Keratinocyte (primary cell): ENCODE data around the gene RAB11B. TPM values are rescaled to one million over a fixed set of nuclear protein-coding genes. Genes with fewer than 3 reads are reported as not detected.
"Not testable (repeated sequence)": the region's sequence is repeated elsewhere in the genome, so short reads cannot be mapped to it uniquely, and the experiment has no call there.

ENCODE experiments used
- DNase-seq: peaks from one replicate; pipeline ENCODE4 v3.0.0-alpha.2; 2011; ENCODE audit warnings: low read depth, missing footprints, low spot score
- FAIRE-seq: peaks from 2 replicates; lab custom pipeline; 2011; peaks lifted over from hg19 to GRCh38; lab: Jason Lieb, UNC
- H2AFZ ChIP-seq: 2 replicates; pipeline ENCODE4 v1.6.0; 2012; ENCODE audit warnings: low read length, control low read depth, inconsistent platforms; ENCODE audit not compliant: control insufficient read depth
- H3K27ac ChIP-seq: 2 replicates; pipeline ENCODE4 v1.5.1; 2011; ENCODE audit warnings: low read length; ENCODE audit not compliant: control insufficient read depth, insufficient read depth
- H3K27me3 ChIP-seq: 3 replicates; pipeline ENCODE4 v1.6.0; 2011; ENCODE audit warnings: low read length; ENCODE audit not compliant: control insufficient read depth, insufficient read depth; ENCODE audit errors: extremely low read depth
- H3K36me3 ChIP-seq, 2 experiments: 2 replicates in 1 of 2; 3 replicates in 1 of 2; pipeline ENCODE4 v1.5.1; 2011; ENCODE audit warnings: low read length in 2 of 2, mild to moderate bottlenecking in 1 of 2; ENCODE audit not compliant: control insufficient read depth in 2 of 2, insufficient read depth in 2 of 2; ENCODE audit errors: extremely low read depth in 1 of 2
- H3K4me1 ChIP-seq: 3 replicates; pipeline ENCODE4 v1.5.1; 2011; ENCODE audit warnings: low read length; ENCODE audit not compliant: control insufficient read depth, insufficient read depth; ENCODE audit errors: extremely low read depth
- H3K4me2 ChIP-seq: 3 replicates; pipeline ENCODE4 v1.6.0; 2011; ENCODE audit warnings: low read depth, low read length; ENCODE audit not compliant: control insufficient read depth, insufficient read depth; ENCODE audit errors: extremely low read depth
- H3K4me3 ChIP-seq, 3 experiments: fragments of 200-600 bp in 1 of 3; sonication (generic) in 1 of 3; 2 replicates in 2 of 3; 3 replicates in 1 of 3; pipeline ENCODE4 v1.5.1; 2011 to 2016; ENCODE audit warnings: low read length in 3 of 3, mild to moderate bottlenecking in 3 of 3, control low read depth in 2 of 3, inconsistent platforms in 1 of 3, low read depth in 1 of 3, mixed read lengths in 1 of 3, mixed run types in 1 of 3, moderate library complexity in 1 of 3; ENCODE audit not compliant: control insufficient read depth in 2 of 3, insufficient read depth in 2 of 3; ENCODE audit errors: extremely low read depth in 1 of 3
- H3K79me2 ChIP-seq: 2 replicates; pipeline ENCODE4 v1.6.0; 2012; ENCODE audit warnings: low read length; ENCODE audit not compliant: control insufficient read depth, insufficient read depth
- H3K9ac ChIP-seq: 3 replicates; pipeline ENCODE4 v1.6.0; 2011; ENCODE audit warnings: low read length; ENCODE audit not compliant: control insufficient read depth, insufficient read depth; ENCODE audit errors: extremely low read depth
- H3K9me1 ChIP-seq: 3 replicates; pipeline ENCODE4 v1.6.0; 2011; ENCODE audit warnings: low read length; ENCODE audit not compliant: control insufficient read depth, insufficient read depth; ENCODE audit errors: extremely low read depth
- H3K9me3 ChIP-seq: 2 replicates; pipeline ENCODE4 v1.5.1; 2012; ENCODE audit warnings: low read depth, low read length; ENCODE audit not compliant: control insufficient read depth
- H4K20me1 ChIP-seq: 3 replicates; pipeline ENCODE4 v1.6.0; 2011; ENCODE audit warnings: low read length; ENCODE audit not compliant: control insufficient read depth, insufficient read depth; ENCODE audit errors: extremely low read depth
- CTCF ChIP-seq, 3 experiments: IDR thresholded peaks in 1 of 3; conservative IDR thresholded peaks in 1 of 3; optimal IDR thresholded peaks in 1 of 3; 2 replicates in 2 of 3; 3 replicates in 1 of 3; pipeline versions ENCODE3 to v1.5.1; 2011; ENCODE audit warnings: low read length in 3 of 3, mild to moderate bottlenecking in 3 of 3, moderate library complexity in 2 of 3, control low read depth in 1 of 3, inconsistent platforms in 1 of 3; ENCODE audit not compliant: insufficient read depth in 2 of 3; ENCODE audit errors: extremely low read depth in 1 of 3
- EZH2 ChIP-seq: IDR thresholded peaks from one replicate; pipeline ENCODE4 v1.6.1; 2012; ENCODE audit warnings: inconsistent platforms, mild to moderate bottlenecking, low read length, moderate library complexity
- dilution Hi-C: fragments of 300-500 bp; cut with MboI; formaldehyde crosslinking; loops from one replicate; pipeline ENCODE4 v1.7.0; 2020; ENCODE audit warnings: low sequenced_read_pairs; ENCODE audit not compliant: extremely low pct_ligation_motif_present
- polyA plus RNA-seq, 5 experiments: library from polyadenylated mRNA; depleted of rRNA in 3 of 5; stranded (reverse) in 3 of 5; stranded (forward) in 1 of 5; unstranded in 1 of 5; fragments of >200 nt; gene quantifications; 1 replicate in 1 of 5; 2 replicates in 3 of 5; 3 replicates in 1 of 5; pipeline versions ENCODE4 v1.2.1 to v1.2.3, GENCODE V29; 2011 to 2012; ENCODE audit warnings: missing spikeins in 2 of 5, low read depth in 1 of 5, low replicate concordance in 1 of 5

Gene RAB11B
- polyA plus RNA-seq, 1 donor (not counting 4 experiments of a cell fraction or from before 2014, with no cell fraction given): 14.3 TPM

- Histone ChIP-seq H3K27me3 (peaks cover 8% of the 10 kb centered on the region), H2AFZ (no peak overlapping the region), H3K4me3 (peak overlapping the region in 1 of 3 experiments; percentile 29), H4K20me1 (no peaks in the 10 kb centered on the region), H3K9me1 (no peaks in the 10 kb centered on the region), H3K36me3 (no peaks in the 10 kb centered on the region), H3K4me1 (no peaks in the 10 kb centered on the region), H3K4me2 (peak overlapping the region; percentile 15), H3K9me3 (no peaks in the 10 kb centered on the region), H3K27ac (no peak overlapping the region), H3K79me2 (no peaks in the 10 kb centered on the region), H3K9ac (no peak overlapping the region)
- dilution Hi-C loops: no loop called here
- FAIRE-seq (no peak), DNase-seq (no peak)
- TF ChIP-seq CTCF (optimal IDR thresholded peaks at IDR 0.05 in 1 of 3, IDR thresholded peaks at IDR 0.05 in 1 of 3, conservative IDR thresholded peaks at IDR 0.05 in 1 of 3; ENCODE audit: extremely low read depth in 1 of 3, insufficient read depth in 2 of 3, low read length in 3 of 3) (no peak), EZH2 (no peak)
Observed at GRCh38 chr19:8343483-8343844, 46.7 kb upstream of the RAB11B start.

- H3K36me3 ChIP-seq, H3K4me3 ChIP-seq, H3K4me1 ChIP-seq, H3K9ac ChIP-seq, H3K79me2 ChIP-seq, DNase-seq, H3K9me3 ChIP-seq, H3K9me1 ChIP-seq, H3K27ac ChIP-seq, H3K27me3 ChIP-seq, FAIRE-seq, H3K4me2 ChIP-seq, H4K20me1 ChIP-seq, dilution Hi-C loops, H2AFZ ChIP-seq: not testable (repeated sequence)
Observed at GRCh38 chr19:8349629-8350372, 40.4 kb upstream of the RAB11B start.
